ENCODE results near the gene CLSTN2. TPM values are rescaled to one million over a fixed set of nuclear protein-coding genes. Genes with fewer than 3 reads are reported as not detected.

Gene CLSTN2
- total and polyA plus RNA-seq, 3 donors from 2014 or later = 3.1 to 5.7 (median 3.8) TPM

DNA sequence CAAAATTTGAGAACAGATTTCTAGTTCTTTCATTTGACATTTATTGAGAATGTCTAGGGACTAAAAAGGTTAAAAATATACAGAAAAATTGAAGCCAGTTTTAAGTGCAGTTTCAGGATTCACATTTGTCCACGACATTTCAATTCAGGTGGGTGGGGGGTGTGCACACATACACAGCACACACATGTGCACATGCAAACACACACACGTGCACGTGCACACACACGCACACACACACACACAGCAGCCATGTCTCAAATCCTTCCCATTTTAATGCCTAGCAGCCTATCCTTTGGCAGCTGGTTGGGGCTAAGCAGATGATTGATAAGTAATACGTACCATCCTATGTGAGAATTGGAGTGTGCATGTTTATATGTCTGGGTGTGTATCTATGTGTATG lies 504.5 kb downstream of the CLSTN2 start:
- H3K36me3 ChIP-seq (ENCODE audit: low read depth, missing control alignments) = no peaks in the 10 kb centered on the region
- TF ChIP-seq POLR2A (IDR thresholded peaks at IDR 0.05) (no peak), CTCF (IDR thresholded peaks at IDR 0.05) (no peak)
- H3K4me3 ChIP-seq = no peak overlapping the region
- H3K9me3 ChIP-seq = no peaks in the 10 kb centered on the region
- H3K27ac ChIP-seq = no peak overlapping the region
- 67 to 90% methylated on average over 5 of the region's 5 CpGs for WGBS, 2 donors
- intact Hi-C loops (cut with DNase I; ENCODE audit: low total_unique reads) = no loop called here
- H3K4me1 ChIP-seq = no peaks in the 10 kb centered on the region
- H3K27me3 ChIP-seq = no peaks in the 10 kb centered on the region
- no peak for DNase-seq

- Histone ChIP-seq H3K27me3 (no peaks in the 10 kb centered on the region), H3K9me3 (no peaks in the 10 kb centered on the region), H3K36me3 (ENCODE audit: low read depth, missing control alignments) (no peaks in the 10 kb centered on the region), H3K27ac (no peak overlapping the region), H3K4me1 (no peaks in the 10 kb centered on the region), H3K4me3 (no peak overlapping the region)
- no peak for TF ChIP-seq POLR2A (IDR thresholded peaks at IDR 0.05)
- no peak for TF ChIP-seq CTCF (IDR thresholded peaks at IDR 0.05)
- DNase-seq = no peak
- intact Hi-C loops (cut with DNase I; ENCODE audit: low total_unique reads) = no loop called here
- WGBS, 2 donors = 76 to 91% methylated on average over 1 of the region's 1 CpG
Observed at GRCh38 chr3:140440446-140440845, 505.5 kb downstream of the CLSTN2 start.

- no peaks in the 10 kb centered on the region for H3K27me3 ChIP-seq
- H3K4me1 ChIP-seq = no peaks in the 10 kb centered on the region
- no peak for DNase-seq
- no peaks in the 10 kb centered on the region for H3K36me3 ChIP-seq (ENCODE audit: low read depth, missing control alignments)
- intact Hi-C loops (cut with DNase I; ENCODE audit: low total_unique reads) = no loop called here
- H3K27ac ChIP-seq = no peak overlapping the region
- TF ChIP-seq CTCF (IDR thresholded peaks at IDR 0.05) (no peak), POLR2A (IDR thresholded peaks at IDR 0.05) (no peak)
- H3K4me3 ChIP-seq = no peak overlapping the region
- H3K9me3 ChIP-seq = no peaks in the 10 kb centered on the region
- WGBS, 2 donors = 77 to 84% methylated on average over 2 of the region's 2 CpGs
Observed at GRCh38 chr3:140441006-140441405, 506.0 kb downstream of the CLSTN2 start.

DNA sequence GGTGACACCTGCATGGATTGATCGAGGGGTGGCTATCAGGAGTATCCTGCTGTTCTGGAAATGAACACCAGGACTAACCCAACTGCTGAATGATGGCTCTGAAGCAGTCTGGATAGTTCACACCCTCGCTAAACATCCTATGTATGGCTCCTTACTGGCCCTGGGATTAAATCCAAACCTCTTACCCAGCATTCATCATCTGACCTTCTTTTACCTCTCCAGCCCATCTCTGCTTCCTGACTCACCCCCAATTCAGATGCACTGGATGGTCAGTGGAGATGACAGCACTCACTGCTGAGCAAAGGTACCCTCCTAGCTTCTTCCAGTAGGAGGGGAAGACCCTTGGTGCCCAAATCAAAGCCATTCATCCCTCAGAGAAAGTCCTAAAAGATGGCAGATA lies 507.6 kb downstream of the CLSTN2 start:
- no peaks in the 10 kb centered on the region for H3K4me1 ChIP-seq
- WGBS, 2 donors = 98 to 100% methylated on average over 2 of the region's 2 CpGs
- no peaks in the 10 kb centered on the region for H3K27me3 ChIP-seq
- TF ChIP-seq CTCF (IDR thresholded peaks at IDR 0.05) = no peak
- TF ChIP-seq POLR2A (IDR thresholded peaks at IDR 0.05) = no peak
- H3K36me3 ChIP-seq (ENCODE audit: low read depth, missing control alignments) = no peaks in the 10 kb centered on the region
- intact Hi-C loops (cut with DNase I; ENCODE audit: low total_unique reads) = no loop called here
- no peaks in the 10 kb centered on the region for H3K9me3 ChIP-seq
- no peak overlapping the region for H3K4me3 ChIP-seq
- no peak overlapping the region for H3K27ac ChIP-seq
- no peak for DNase-seq

GRCh38 chr3:140443073-140443472 lies 508.1 kb downstream of the CLSTN2 start:
- intact Hi-C loops (cut with DNase I; ENCODE audit: low total_unique reads) = no loop called here
- 84 to 95% methylated on average over 7 of the region's 7 CpGs for WGBS, 2 donors
- no peak overlapping the region for H3K27ac ChIP-seq

More at GRCh38 chr3:140443073-140443472, 508.1 kb downstream of the CLSTN2 start:
- DNase-seq = no peak
- Histone ChIP-seq H3K27me3 (no peaks in the 10 kb centered on the region), H3K36me3 (ENCODE audit: low read depth, missing control alignments) (no peaks in the 10 kb centered on the region), H3K4me1 (no peaks in the 10 kb centered on the region), H3K9me3 (no peaks in the 10 kb centered on the region), H3K4me3 (no peak overlapping the region)
- TF ChIP-seq CTCF (IDR thresholded peaks at IDR 0.05) (no peak), POLR2A (IDR thresholded peaks at IDR 0.05) (no peak)
